Adrenal gland (tissue), 12 donors: ENCODE measurements around the gene CLEC2B. TPM values are rescaled to one million over a fixed set of nuclear protein-coding genes. Genes with fewer than 3 reads are reported as not detected.

Experiments
- DNase-seq, 7 donors: peaks; one replicate each; pipeline ENCODE4 v3.0.0-alpha.2; 2019 to 2020
- H3K27ac ChIP-seq, 5 donors: fragments of 200-600 bp; sonication (generic) in 4 of 5; 1 replicate in 3 of 5; 2 replicates in 2 of 5; pipeline versions ENCODE4 v1.5.1 to v1.8.0; 2016 to 2020; ENCODE audit warnings: mild to moderate bottlenecking in 1 of 5
- H3K27me3 ChIP-seq: fragments of 200-600 bp; 2 replicates; pipeline ENCODE4 v1.8.0; 2021
- H3K36me3 ChIP-seq, 2 donors: fragments of 200-600 bp; replicated peaks in 1 of 2; 1 replicate in 1 of 2; 2 replicates in 1 of 2; pipeline versions ENCODE4 v1.5.1 to v1.8.0; 2018 to 2022
- H3K4me1 ChIP-seq, 2 donors: fragments of 200-600 bp; replicated peaks in 1 of 2; 1 replicate in 1 of 2; 2 replicates in 1 of 2; pipeline versions ENCODE4 v1.5.1 to v1.8.0; 2018 to 2021
- H3K4me3 ChIP-seq, 4 donors: fragments of 200-600 bp; sonication (generic) in 3 of 4; one replicate each; pipeline ENCODE4 v1.5.1; 2016 to 2018
- H3K9me3 ChIP-seq, 3 donors: fragments of 200-600 bp; sonication (generic) in 1 of 3; replicated peaks in 1 of 3; 1 replicate in 2 of 3; 2 replicates in 1 of 3; pipeline versions ENCODE4 v1.5.1 to v1.8.0; 2016 to 2021
- POLR2A ChIP-seq, 2 donors: fragments of 450-650 bp; IDR thresholded peaks; one replicate each; pipeline ENCODE4 v1.6.1; 2017; ENCODE audit warnings: antibody characterized with exemption in 2 of 2, mild to moderate bottlenecking in 2 of 2, moderate library complexity in 1 of 2
- WGBS, 4 donors: extraction: QIAGEN DNeasy Blood & Tissue Kit in 2 of 4; methylation state at CpG; one replicate each; pipeline versions ENCODE4 v1.1.5 to v1.1.7; 2013 to 2017; 5-methylcytosine and 5-hydroxymethylcytosine counted together
- intact Hi-C, 2 donors: fragments of 100-400 bp; cut with DNase I; formaldehyde crosslinking; loops; one replicate each; pipeline versions ENCODE4 v1.14.1 to v1.15.0; 2022 to 2023
- polyA plus RNA-seq, 3 donors: library from polyadenylated mRNA; stranded (reverse); fragments of 200-250 nt in 2 of 3; fragments of 350-450 nt in 1 of 3; fragmentation: Illumina TruSeq in 1 of 3; extraction: RNeasy Lipid Tissue Mini Kit (QIAGEN cat#74804) in 1 of 3; gene quantifications; one replicate each; pipeline ENCODE4 v1.2.3, GENCODE V29; 2013 to 2014
- total RNA-seq, 9 donors: library from RNA; depleted of rRNA in 4 of 9; stranded (reverse); fragments of >200 nt in 4 of 9; fragments of 120-200 nt in 1 of 9; fragmentation: NEBNext Ultra II Directional in 1 of 9; extraction: Animal tissue kit (Norgen Biotek cat#: 25700) in 1 of 9; gene quantifications; one replicate each; pipeline versions ENCODE4 v1.1.0 to v1.2.4, GENCODE V29; 2013 to 2023
- TF ChIP-seq, protein P1 (sequence below), 6 experiments: fragments of 450-650 bp in 4 of 6; fragments of 200-600 bp in 2 of 6; sonication (generic) in 1 of 6; IDR thresholded peaks; 1 replicate in 5 of 6; 2 replicates in 1 of 6; pipeline versions ENCODE4 v1.5.1 to v1.8.0; 2016 to 2021; ENCODE audit warnings: antibody characterized with exemption in 6 of 6, mild to moderate bottlenecking in 2 of 6, moderate library complexity in 1 of 6
- donor health status: healthy with polysubstance abuse.
- donor health status: Bipolar disorder and iron deficiency.
- donor health status: DM: yes; HTN: yes; CAD: no.
- donor health status: DM: no; HTN: no; CAD: no.
- donor health status: DM: no; HTN: no; CAD: no.
- donor health status: DM: yes; HTN: yes; CAD: no.

CLEC2B gene
- total and polyA plus RNA-seq, 12 donors, result 3.9 to 17.7 (median 10.5) TPM

DNA sequence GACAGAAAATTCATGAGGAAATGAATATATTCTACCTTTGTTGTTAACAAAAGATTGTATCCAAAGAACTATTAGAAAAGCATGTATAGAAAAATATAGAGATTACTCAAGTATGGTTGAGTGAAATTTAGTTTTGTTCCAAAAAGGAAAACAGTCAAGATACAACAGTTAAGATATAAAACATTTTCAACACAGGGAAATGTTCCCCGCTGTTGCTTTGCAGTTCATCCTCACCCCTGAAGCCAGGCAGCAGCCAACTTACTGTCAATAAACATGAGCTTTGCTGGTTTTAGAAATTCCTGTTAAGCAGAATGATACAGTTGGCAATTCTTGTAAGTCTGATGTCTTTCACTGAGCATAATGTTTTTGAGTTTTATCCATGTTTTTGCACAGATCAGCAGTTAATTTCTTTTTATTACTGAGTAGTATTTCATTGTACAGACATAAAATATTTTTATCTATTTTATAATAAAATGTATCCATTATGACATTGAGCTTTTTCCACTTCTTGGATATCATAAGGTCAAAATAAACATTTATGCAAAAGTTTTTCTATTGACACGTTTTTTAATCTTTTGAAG, 1.2 kb upstream of the CLEC2B start:
- Histone ChIP-seq H3K9me3 (no peaks in the 10 kb centered on the region), H3K4me3 (peak overlapping the region in 2 of 4 donors; percentile 14 to 58), H3K27me3 (no peaks in the 10 kb centered on the region), H3K4me1 (peaks cover 0 to 4% of the 10 kb centered on the region in 2 donors), H3K27ac (peak overlapping the region; percentile 13 to 88 (median 22)), H3K36me3 (no peaks in the 10 kb centered on the region)
- no peak for DNase-seq
- TF ChIP-seq, protein P1, sequence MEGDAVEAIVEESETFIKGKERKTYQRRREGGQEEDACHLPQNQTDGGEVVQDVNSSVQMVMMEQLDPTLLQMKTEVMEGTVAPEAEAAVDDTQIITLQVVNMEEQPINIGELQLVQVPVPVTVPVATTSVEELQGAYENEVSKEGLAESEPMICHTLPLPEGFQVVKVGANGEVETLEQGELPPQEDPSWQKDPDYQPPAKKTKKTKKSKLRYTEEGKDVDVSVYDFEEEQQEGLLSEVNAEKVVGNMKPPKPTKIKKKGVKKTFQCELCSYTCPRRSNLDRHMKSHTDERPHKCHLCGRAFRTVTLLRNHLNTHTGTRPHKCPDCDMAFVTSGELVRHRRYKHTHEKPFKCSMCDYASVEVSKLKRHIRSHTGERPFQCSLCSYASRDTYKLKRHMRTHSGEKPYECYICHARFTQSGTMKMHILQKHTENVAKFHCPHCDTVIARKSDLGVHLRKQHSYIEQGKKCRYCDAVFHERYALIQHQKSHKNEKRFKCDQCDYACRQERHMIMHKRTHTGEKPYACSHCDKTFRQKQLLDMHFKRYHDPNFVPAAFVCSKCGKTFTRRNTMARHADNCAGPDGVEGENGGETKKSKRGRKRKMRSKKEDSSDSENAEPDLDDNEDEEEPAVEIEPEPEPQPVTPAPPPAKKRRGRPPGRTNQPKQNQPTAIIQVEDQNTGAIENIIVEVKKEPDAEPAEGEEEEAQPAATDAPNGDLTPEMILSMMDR (IDR thresholded peaks at IDR 0.05), result no peak
- TF ChIP-seq POLR2A (IDR thresholded peaks at IDR 0.05), result no peak
- WGBS, 4 donors, result 61 to 69% (median 65%) methylated on average over 2 of the region's 2 CpGs
- intact Hi-C loops, result no loop called here

DNA sequence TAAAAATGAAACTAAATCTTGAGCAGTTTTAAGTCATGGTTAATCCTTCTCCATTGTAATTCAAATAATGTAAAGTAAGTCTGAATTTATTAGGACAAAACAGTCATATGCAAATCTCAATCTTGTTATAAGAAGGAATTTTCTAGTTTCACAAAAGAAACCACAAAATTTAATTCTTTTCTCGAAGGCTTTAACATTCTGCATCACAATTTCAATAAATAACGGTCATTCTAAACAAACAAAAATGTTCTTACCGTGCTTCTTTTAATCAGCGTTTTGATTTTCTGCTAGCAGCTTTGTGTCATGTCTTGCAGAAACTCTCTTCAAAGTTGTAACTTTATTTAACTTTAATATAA, 225 bp downstream of the CLEC2B start:
- Histone ChIP-seq H3K4me1 (peaks cover 0 to 4% of the 10 kb centered on the region in 2 donors), H3K9me3 (no peaks in the 10 kb centered on the region), H3K36me3 (no peaks in the 10 kb centered on the region), H3K27me3 (no peaks in the 10 kb centered on the region), H3K27ac (peak overlapping the region; percentile 32 to 88 (median 61)), H3K4me3 (peak overlapping the region in 2 of 4 donors; percentile 14 to 58)
- WGBS, 4 donors, result 36 to 57% (median 39%) methylated on average over 4 of the region's 4 CpGs
- no peak for TF ChIP-seq POLR2A (IDR thresholded peaks at IDR 0.05)
- TF ChIP-seq, protein P1 (IDR thresholded peaks at IDR 0.05), result no peak
- DNase-seq, result no peak
- intact Hi-C loops, result no loop called here

DNA sequence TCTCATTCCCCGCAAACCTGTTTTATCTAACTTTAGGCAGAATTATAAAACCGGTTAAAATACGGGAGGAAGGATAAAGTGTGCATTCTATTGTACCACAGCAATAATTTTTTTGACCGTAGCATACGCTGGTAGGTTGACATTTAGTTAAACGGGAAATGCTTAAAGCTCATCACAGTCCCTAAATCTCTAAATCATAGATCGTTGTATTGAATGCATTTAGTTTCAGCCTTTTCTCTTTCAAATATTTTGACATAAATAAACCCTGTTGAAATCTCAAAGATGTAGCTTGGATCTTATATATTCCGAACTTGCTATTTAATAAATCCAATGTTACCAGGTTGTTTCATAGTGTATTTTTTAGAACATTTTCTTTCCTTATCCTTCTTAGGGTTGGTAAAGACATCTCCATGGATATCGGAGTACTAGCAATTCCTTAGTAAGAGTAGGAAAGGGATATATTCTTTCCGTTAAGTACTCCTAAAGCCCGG, 798 bp downstream of the CLEC2B start:
- WGBS, 4 donors, result 58 to 68% (median 61%) methylated on average over 11 of the region's 11 CpGs
- no peaks in the 10 kb centered on the region for H3K27me3 ChIP-seq
- peaks cover 0 to 4% of the 10 kb centered on the region in 2 donors for H3K4me1 ChIP-seq
- no peak for DNase-seq
- peak overlapping the region in 3 of 4 donors; percentile 14 to 58 (median 22) for H3K4me3 ChIP-seq
- TF ChIP-seq, protein P1 (IDR thresholded peaks at IDR 0.05), result no peak
- no peak for TF ChIP-seq POLR2A (IDR thresholded peaks at IDR 0.05)
- peak overlapping the region; percentile 32 to 88 (median 61) for H3K27ac ChIP-seq
- peaks cover 0 to 6% (median 0%) of the 10 kb centered on the region in 3 donors for H3K9me3 ChIP-seq
- intact Hi-C loops, result no loop called here
- H3K36me3 ChIP-seq, result no peaks in the 10 kb centered on the region

DNA sequence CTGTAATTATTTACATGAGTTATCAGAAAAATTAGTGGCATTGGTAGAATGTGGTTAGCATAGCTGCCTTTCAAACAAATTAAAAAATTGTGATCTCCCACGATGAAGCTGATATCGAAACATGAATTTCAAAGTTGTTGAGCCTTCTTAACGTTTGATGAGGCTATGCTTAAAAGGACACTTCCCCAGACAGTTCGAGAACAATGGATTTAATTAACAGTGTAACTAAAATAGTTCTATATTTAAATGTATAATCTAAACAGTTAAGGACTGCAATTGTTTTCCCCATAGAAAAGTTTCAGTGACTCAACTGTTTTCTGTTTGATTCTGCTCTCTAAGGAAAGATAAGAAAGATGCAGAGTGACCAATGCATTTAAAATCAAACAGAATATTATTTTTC, 1.6 kb downstream of the CLEC2B start:
- Histone ChIP-seq H3K9me3 (peaks cover 0 to 7% (median 0%) of the 10 kb centered on the region in 3 donors), H3K4me1 (peaks cover 0 to 4% of the 10 kb centered on the region in 2 donors), H3K4me3 (peak overlapping the region in 1 of 4 donors; percentile 58), H3K27me3 (no peaks in the 10 kb centered on the region), H3K27ac (peak overlapping the region in 1 of 5 donors; percentile 88), H3K36me3 (no peaks in the 10 kb centered on the region)
- no peak for DNase-seq
- WGBS, 4 donors, result 45 to 63% (median 55%) methylated on average over 4 of the region's 4 CpGs
- TF ChIP-seq, protein P1 (IDR thresholded peaks at IDR 0.05), result no peak
- no peak for TF ChIP-seq POLR2A (IDR thresholded peaks at IDR 0.05)
- intact Hi-C loops, result no loop called here
